Astrocyte (in vitro differentiated cells and primary cell): ENCODE measurements around the gene THRAP3.

Experiments
- CTCF ChIP-seq: IDR thresholded peaks from 2 replicates; pipeline ENCODE4 v1.5.1; 2011; ENCODE audit warnings: low read depth, mild to moderate bottlenecking, inconsistent platforms, low read length, moderate library complexity; ENCODE audit not compliant: insufficient read depth
- EZH2 ChIP-seq: IDR thresholded peaks from 2 replicates; pipeline ENCODE4 v1.6.1; 2012; ENCODE audit warnings: mild to moderate bottlenecking, low read length, inconsistent platforms; ENCODE audit not compliant: insufficient read depth

DNA sequence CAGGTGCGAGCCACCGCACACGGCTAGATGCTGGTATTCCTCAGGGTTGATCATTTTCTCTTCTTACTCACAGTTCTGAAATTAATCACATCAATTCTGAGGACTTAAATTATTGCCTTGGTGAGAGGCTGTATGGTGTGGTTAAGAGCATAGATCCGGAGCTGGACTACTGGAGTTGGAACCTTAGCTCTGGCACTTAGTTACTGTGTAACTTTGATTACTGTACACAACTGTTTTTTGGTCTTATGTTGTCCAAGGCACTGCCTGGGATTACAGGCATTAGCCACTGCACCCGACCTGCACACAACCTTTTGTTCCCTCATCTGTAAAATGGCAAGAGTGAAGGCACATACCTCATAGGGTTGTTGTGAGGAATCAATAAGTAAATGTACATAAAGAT, 25.6 kb upstream of the THRAP3 start:
- TF ChIP-seq CTCF (no peak), EZH2 (no peak)
